Rectal smooth muscle tissue (tissue), 1 donor: ENCODE results near the gene EIF2S1.

ENCODE experiments used
- H3K27ac ChIP-seq: one replicate; pipeline ENCODE4 v1.7.0; 2013; ENCODE audit warnings: low read depth, low read length, inconsistent platforms
- H3K27me3 ChIP-seq: one replicate; pipeline ENCODE4 v1.7.0; 2013; ENCODE audit warnings: low read length; ENCODE audit not compliant: control insufficient read depth, insufficient read depth
- H3K36me3 ChIP-seq: one replicate; pipeline ENCODE4 v1.7.0; 2013; ENCODE audit warnings: low read length; ENCODE audit not compliant: control insufficient read depth, insufficient read depth
- H3K4me1 ChIP-seq: one replicate; pipeline ENCODE4 v1.7.0; 2013; ENCODE audit warnings: low read length; ENCODE audit not compliant: control insufficient read depth, insufficient read depth
- H3K4me3 ChIP-seq: one replicate; pipeline ENCODE4 v1.7.0; 2013; ENCODE audit warnings: low read length
- H3K9ac ChIP-seq: one replicate; pipeline ENCODE4 v1.7.0; 2013; ENCODE audit warnings: low read length

The EIF2S1 gene

GRCh38 chr14:67352055-67352454 is 8.1 kb upstream of the EIF2S1 start:
- Histone ChIP-seq H3K4me1 (no peaks in the 10 kb centered on the region), H3K36me3 (peaks cover 7% of the 10 kb centered on the region), H3K4me3 (no peak overlapping the region), H3K27ac (no peak overlapping the region), H3K9ac (no peak overlapping the region), H3K27me3 (no peaks in the 10 kb centered on the region)

- Histone ChIP-seq H3K27ac (no peak overlapping the region), H3K27me3 (no peaks in the 10 kb centered on the region), H3K36me3 (no peaks in the 10 kb centered on the region), H3K4me3 (no peak overlapping the region), H3K9ac (no peak overlapping the region), H3K4me1 (peaks cover 20% of the 10 kb centered on the region)
Observed at GRCh38 chr14:67357186-67357968, 2.8 kb upstream of the EIF2S1 start.

GRCh38 chr14:67357969-67358354 is 2.2 kb upstream of the EIF2S1 start:
- Histone ChIP-seq H3K4me3 (no peak overlapping the region), H3K36me3 (no peaks in the 10 kb centered on the region), H3K27me3 (no peaks in the 10 kb centered on the region), H3K9ac (no peak overlapping the region), H3K4me1 (peaks cover 20% of the 10 kb centered on the region), H3K27ac (no peak overlapping the region)

GRCh38 chr14:67358924-67359774 is 979 bp upstream of the EIF2S1 start:
- Histone ChIP-seq H3K36me3 (no peaks in the 10 kb centered on the region), H3K4me1 (peaks cover 20% of the 10 kb centered on the region)

GRCh38 chr14:67360470-67361206 is 510 bp downstream of the EIF2S1 start:
- Histone ChIP-seq H3K27ac (peak overlapping the region; percentile 99), H3K4me1 (peaks cover 20% of the 10 kb centered on the region), H3K36me3 (peaks cover 6% of the 10 kb centered on the region), H3K9ac (peak overlapping the region; percentile 16), H3K4me3 (peak overlapping the region; percentile 78), H3K27me3 (no peaks in the 10 kb centered on the region)

More at GRCh38 chr14:67358924-67359774, 979 bp upstream of the EIF2S1 start:
- Histone ChIP-seq H3K9ac (peak overlapping the region; percentile 84), H3K27ac (peak overlapping the region; percentile 75), H3K4me3 (peak overlapping the region; percentile 82), H3K27me3 (no peaks in the 10 kb centered on the region)

- Histone ChIP-seq H3K9ac (no peak overlapping the region), H3K27me3 (no peaks in the 10 kb centered on the region), H3K36me3 (peaks cover 20% of the 10 kb centered on the region), H3K4me1 (peaks cover 9% of the 10 kb centered on the region), H3K27ac (no peak overlapping the region), H3K4me3 (no peak overlapping the region)
Observed at GRCh38 chr14:67365476-67365875, 5.3 kb downstream of the EIF2S1 start.

- no peaks in the 10 kb centered on the region for H3K27me3 ChIP-seq
- no peak overlapping the region for H3K27ac ChIP-seq
- H3K4me3 ChIP-seq, result no peak overlapping the region
- H3K36me3 ChIP-seq, result peaks cover 25% of the 10 kb centered on the region
- no peak overlapping the region for H3K9ac ChIP-seq
- H3K4me1 ChIP-seq, result no peaks in the 10 kb centered on the region
Observed at GRCh38 chr14:67370830-67371229, 10.7 kb downstream of the EIF2S1 start.

GRCh38 chr14:67371247-67372148 is 11.4 kb downstream of the EIF2S1 start:
- H3K27me3 ChIP-seq, result no peaks in the 10 kb centered on the region

GRCh38 chr14:67372833-67373232 is 12.7 kb downstream of the EIF2S1 start:
- peaks cover 31% of the 10 kb centered on the region for H3K36me3 ChIP-seq

More at GRCh38 chr14:67371247-67372148, 11.4 kb downstream of the EIF2S1 start:
- H3K36me3 ChIP-seq, result peaks cover 23% of the 10 kb centered on the region
- H3K4me1 ChIP-seq, result no peaks in the 10 kb centered on the region
- H3K9ac ChIP-seq, result no peak overlapping the region
- H3K4me3 ChIP-seq, result no peak overlapping the region
- H3K27ac ChIP-seq, result no peak overlapping the region

GRCh38 chr14:67373347-67373746 is 13.2 kb downstream of the EIF2S1 start:
- Histone ChIP-seq H3K9ac (no peak overlapping the region), H3K36me3 (peaks cover 32% of the 10 kb centered on the region)

More at GRCh38 chr14:67372833-67373232, 12.7 kb downstream of the EIF2S1 start:
- no peak overlapping the region for H3K27ac ChIP-seq
- no peak overlapping the region for H3K4me3 ChIP-seq
- H3K9ac ChIP-seq, result no peak overlapping the region
- no peaks in the 10 kb centered on the region for H3K27me3 ChIP-seq
- H3K4me1 ChIP-seq, result no peaks in the 10 kb centered on the region

GRCh38 chr14:67377916-67378315 is 17.8 kb downstream of the EIF2S1 start:
- peaks cover 31% of the 10 kb centered on the region for H3K36me3 ChIP-seq
- H3K27me3 ChIP-seq, result no peaks in the 10 kb centered on the region
- H3K4me3 ChIP-seq, result no peak overlapping the region
- H3K9ac ChIP-seq, result no peak overlapping the region
- no peak overlapping the region for H3K27ac ChIP-seq
- no peaks in the 10 kb centered on the region for H3K4me1 ChIP-seq

More at GRCh38 chr14:67373347-67373746, 13.2 kb downstream of the EIF2S1 start:
- no peaks in the 10 kb centered on the region for H3K27me3 ChIP-seq
- no peak overlapping the region for H3K4me3 ChIP-seq
- H3K27ac ChIP-seq, result no peak overlapping the region
- no peaks in the 10 kb centered on the region for H3K4me1 ChIP-seq
